Fibroblast of skin of back (primary cell): Measurements from ENCODE around the gene PDGFRA. TPM values are rescaled to one million over a fixed set of nuclear protein-coding genes. Genes with fewer than 3 reads are reported as not detected.

Source experiments
- DNase-seq: peaks from one replicate; pipeline ENCODE4 v3.0.0-alpha.2; 2013
- polyA plus RNA-seq, 2 experiments: library from polyadenylated mRNA; unstranded; fragments of 120-200 nt; gene quantifications; one replicate each; pipeline ENCODE4 v1.2.1, GENCODE V29; 2013; ENCODE audit not compliant: insufficient read length in 2 of 2

The PDGFRA gene
- 33.5 TPM for polyA plus RNA-seq (2013, experiment 1 of 2; ENCODE audit: insufficient read length)
- 27.1 TPM for polyA plus RNA-seq (2013, experiment 2 of 2; ENCODE audit: insufficient read length)

DNA sequence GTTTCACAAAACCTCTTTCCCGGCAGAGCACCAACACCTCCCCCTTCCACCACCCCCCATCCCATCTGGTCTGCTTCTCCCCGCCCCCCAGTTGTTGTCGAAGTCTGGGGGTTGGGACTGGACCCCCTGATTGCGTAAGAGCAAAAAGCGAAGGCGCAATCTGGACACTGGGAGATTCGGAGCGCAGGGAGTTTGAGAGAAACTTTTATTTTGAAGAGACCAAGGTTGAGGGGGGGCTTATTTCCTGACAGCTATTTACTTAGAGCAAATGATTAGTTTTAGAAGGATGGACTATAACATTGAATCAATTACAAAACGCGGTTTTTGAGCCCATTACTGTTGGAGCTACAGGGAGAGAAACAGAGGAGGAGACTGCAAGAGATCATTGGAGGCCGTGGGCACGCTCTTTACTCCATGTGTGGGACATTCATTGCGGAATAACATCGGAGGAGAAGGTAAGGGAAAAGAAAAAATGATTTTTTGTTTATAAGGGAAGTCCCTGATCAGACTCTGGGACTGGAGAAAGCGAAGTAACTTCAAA, at the start of gene PDGFRA:
Gene PDGFRA, plus strand, starts transcription at position 333 of the 541 bp plus-strand sequence. CDS start 29,476 bp downstream, outside the sequence.
- peak; percentile 80 for DNase-seq

DNA sequence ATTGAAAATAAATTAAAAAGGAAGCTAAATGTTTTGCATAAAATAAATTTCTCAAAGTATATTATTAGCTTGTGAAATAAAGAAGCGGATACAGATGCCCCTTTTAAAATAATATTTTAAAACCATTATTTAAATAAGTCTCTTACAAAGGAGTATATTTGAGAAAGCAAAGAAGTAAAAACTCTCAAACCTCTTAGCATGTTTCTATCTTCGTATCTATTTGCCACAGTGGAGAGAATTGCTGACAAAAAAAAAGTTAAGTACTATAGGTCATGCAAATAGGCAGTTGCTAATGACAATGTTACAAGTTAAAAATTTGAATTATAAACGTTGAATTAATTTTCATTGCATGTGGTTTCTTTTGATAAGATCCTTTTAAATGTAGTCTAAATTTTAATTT, 44.5 kb upstream of the PDGFRA start:
- no peak for DNase-seq

DNA sequence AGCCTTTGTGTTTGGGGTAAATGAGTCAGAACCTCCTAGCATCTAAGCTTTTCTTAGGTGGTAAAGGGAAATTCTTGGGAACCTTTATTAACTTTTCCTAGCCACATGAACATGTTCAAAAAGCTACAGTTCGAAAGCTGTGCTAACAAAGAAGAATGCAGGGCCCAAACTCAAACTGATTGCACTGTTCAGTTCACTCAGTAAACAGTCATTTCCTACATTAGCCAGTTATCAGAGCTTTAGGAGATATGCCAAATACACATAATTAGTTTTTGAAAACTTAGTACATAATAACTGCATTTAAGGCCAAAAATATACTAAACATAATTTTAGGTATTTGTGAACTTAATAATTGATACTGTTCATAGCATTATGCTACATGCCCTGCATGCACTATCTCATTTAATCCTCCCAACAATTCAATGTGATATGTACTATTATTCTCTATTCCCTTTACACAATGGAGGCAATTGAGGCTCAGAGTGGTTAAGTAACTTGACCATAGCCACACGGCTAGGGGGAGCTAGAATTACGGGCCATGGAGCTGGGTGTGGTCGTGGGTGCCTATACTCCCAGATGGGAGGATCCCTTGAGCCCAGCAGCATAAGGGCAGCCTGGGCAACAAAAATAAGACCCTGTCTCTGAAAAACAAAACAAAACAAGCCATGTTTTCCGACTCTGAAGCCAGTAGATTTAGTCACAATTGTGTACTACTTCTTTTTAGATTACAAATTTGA, 43.9 kb upstream of the PDGFRA start:
- no peak for DNase-seq

GRCh38 chr4:54185866-54186265, 43.2 kb upstream of the PDGFRA start:
- DNase-seq = no peak

DNA sequence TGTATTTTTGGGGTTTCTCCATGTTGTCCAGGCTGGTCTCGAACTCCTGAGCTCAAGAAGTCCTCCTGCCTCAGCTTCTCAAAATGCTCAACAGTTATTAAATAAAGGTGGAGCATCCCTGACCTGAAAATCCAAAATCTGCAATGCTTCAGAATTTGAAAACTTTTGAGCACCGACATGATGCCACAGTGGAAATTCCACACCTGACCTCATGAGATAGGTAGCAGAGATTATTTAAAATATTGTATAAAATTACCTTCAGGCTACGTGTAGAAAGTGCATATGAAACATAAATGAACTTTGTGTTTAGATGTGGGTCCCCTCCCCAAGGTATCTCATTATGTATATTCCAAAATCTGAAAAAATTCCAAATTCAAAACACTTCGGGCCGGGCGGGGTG, 42.7 kb upstream of the PDGFRA start:
- no peak for DNase-seq

GRCh38 chr4:54187148-54187547, 41.9 kb upstream of the PDGFRA start:
- DNase-seq = no peak

DNA sequence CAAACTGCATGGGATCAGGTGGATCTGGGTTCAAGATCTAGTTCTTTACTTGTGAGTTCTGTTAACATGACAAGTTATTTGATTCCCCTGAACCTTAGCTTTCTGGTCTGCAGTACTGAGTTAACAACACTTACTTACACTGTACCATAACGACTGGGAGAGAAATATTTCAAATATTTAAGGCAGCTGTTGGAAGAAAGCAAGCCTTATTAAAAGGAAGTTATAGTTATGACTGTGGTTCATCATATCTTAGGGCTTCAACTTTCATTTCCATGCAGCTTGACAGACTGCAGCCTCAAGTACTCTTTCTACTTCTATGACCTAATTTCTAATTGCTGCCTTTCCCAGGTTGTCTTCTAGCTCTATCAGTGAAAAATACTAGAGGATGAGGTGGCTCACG, 40.0 kb upstream of the PDGFRA start:
- DNase-seq = peak; percentile 69

- DNase-seq = no peak
These were observed 36.3 kb upstream of the PDGFRA start for GRCh38 chr4:54192811-54193210.

GRCh38 chr4:54197926-54198325, 31.2 kb upstream of the PDGFRA start:
- DNase-seq = peak; percentile 5

GRCh38 chr4:54199919-54200318, 29.2 kb upstream of the PDGFRA start:
- DNase-seq = no peak

DNA sequence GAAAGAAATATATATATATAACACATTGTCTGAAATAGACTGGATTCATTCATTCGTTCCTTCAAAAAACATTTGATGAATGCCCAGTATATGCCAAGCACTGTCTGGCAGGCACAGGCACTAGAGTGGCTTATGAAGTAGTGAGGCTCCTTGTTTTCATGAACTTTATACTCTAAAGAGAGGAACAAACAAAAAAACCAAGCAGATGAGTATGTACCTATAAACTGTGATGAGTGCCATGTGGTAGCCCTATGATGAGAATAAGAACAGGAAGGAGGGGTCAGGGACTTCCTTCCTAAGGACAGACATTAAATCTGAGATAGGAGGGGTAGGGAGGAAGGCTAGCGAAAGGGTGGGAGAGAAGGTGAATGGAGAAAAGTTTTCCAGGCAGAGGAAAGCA, 19.5 kb upstream of the PDGFRA start:
- DNase-seq = no peak

DNA sequence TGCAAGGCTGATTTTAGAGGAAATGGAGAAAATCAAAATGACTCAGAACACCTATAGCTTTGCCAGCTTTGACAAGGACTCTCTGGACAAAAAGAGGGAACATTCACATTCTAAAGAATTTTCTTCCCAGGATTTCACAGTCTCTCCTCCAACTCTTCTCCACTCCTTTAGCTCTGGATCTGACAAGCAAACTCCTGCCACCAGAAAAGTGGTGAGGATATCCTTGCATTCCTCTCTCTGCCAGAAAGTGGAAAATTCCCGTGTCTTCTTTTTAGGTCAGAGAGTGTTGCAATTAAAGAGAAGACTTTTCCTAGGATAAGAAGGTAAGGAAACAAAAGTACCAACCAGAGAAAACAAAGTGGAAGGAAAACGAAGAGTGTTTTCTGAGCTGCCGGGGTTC, 16.1 kb upstream of the PDGFRA start:
- no peak for DNase-seq

DNA sequence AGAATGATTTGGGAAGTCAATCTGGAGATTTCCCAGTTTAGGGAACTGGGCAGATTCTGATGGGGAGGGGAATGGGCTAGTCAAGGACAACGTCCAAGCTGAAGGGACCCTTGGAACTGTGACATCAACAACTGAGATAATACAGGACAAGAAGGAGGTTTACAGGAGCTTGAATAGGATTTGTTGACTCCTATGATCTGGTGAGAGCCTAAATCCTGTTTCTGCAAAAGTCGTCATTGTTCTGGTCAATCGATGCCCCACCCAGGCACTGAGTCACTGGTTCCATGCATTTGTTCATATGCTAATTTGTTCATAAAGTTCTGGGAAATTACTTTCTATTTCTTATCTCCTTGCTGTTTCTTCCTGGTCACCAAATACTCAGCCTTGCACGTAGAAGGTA, 15.3 kb upstream of the PDGFRA start:
- DNase-seq = no peak

DNA sequence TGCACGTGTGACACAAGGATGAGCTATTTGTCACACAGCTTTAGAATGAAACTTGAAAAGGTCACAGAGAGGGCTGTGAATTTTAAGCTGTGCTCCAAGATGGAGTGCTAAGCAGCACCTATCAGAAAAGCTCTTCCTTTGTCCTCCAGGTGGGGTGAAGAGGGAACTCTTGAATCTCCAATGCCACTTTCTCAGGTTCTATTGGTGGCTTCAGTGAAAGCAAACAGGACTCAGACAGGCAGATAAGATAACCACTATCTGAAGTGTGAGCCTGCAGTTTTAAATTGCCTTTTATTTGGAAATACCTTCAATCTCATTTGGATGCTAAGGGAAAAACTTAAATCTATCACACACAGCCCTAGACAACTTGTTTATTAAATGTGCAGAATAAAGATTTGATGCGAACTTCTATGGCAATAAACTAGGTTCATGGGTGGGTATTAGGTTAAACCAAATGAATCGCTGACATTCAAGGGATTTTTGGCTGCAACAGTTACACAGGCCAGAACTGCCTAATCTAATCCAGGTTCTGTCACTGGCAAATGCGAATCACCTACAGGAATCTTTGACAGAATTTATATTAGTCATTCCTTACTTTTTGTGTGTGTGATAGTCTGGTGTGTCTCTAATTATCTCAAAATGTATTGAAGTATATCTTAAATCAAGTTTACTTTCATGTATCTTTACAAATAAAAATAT, 13.6 kb upstream of the PDGFRA start:
- DNase-seq = peak; percentile 20

DNA sequence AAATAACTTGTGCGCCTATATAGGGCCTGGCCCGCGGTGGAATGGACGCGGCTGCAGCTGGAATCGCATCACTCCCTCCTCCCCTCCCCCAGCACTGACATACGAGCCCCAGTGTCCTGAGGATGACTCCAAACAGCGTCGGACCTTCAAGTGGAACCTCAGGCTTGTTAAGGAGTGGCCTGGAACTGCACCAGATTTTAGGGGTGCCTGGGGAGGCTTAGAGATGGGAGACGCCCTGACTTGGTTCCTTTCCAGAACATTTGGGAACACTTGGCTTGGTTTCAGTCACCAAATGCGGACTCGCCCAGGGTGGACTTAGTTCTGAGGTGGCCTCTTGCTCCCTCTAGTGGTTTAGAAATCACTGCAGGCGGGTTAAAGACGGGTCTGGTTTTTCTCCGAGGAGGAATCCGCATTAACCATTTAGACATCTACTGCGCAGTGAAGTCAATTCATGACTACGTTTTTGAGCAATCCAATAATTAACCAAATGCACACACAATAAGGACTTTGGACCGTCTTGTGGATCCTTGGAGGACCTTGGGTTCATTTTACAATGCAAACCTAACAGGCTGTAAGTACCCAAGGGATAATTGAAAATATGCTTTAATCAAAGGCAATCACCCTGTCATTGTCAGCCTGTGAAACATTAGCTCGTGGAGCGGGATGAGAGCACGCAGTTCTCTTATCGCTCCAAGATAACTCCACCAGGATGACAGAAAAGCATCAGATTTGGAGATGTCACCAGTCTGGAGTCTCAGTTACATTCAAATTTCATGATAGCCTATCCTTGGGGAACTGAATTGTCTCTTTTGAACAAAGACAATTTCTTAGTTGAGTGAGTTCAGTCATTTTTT, 11.2 kb upstream of the PDGFRA start:
- peak; percentile 85 for DNase-seq

DNA sequence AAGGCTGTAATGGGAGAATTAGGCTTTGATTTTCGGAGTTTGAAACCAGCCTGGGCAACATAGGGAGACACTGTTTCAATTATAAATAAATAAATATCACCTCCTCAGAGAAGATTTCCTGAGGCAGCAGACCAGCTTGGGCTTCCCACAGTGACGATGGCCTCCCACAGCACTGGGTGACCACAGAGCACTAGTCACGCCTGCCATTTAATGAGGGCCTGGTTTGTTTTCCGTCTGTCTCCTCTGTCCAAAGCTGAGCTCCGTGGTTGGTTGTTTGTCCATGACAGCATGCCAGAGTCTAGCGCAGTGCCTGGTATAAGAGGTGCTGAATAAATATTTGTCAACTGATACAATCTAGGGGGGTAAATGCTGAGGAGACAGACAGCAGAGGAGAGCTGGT, 10.4 kb upstream of the PDGFRA start:
- DNase-seq = peak; percentile 39

DNA sequence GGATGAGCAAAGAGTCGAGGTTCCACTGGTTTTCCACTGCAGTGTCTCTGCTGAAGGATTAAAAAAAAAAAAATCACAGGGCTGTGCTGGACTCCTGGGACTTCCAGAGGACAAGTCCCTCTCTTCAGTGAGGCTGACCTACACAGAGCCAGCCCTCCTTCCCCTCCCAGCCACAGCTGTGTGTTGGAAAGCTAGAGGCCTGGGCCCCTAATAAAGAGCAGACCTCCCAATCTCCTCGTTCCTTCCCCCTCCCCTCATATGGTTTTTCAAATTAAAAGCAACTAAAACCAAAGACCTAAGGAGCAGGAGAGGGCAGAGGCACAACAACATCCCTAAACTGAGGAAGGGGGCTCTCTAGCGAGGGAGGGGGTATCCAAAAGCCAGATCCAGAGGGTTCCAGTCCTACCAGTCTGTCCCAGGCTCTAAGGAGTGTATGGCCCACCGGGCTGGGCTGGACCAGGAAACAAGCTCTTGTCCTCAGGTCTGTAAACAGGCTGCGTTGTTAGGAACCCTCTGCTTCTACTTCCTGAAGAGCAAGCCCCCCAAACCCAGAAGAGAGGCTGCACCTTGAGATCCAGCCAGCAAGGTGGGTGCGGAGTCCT, 4.0 kb upstream of the PDGFRA start:
- DNase-seq = no peak

- peak; percentile 30 for DNase-seq
These were observed 3.3 kb upstream of the PDGFRA start for GRCh38 chr4:54225598-54226403.

- peak; percentile 72 for DNase-seq
These were observed 2.5 kb upstream of the PDGFRA start for GRCh38 chr4:54226404-54227255.

- DNase-seq = peak; percentile 80
These were observed 1.6 kb upstream of the PDGFRA start for GRCh38 chr4:54227256-54228055.
